ENCODE data around the gene TTC23L.

DNA sequence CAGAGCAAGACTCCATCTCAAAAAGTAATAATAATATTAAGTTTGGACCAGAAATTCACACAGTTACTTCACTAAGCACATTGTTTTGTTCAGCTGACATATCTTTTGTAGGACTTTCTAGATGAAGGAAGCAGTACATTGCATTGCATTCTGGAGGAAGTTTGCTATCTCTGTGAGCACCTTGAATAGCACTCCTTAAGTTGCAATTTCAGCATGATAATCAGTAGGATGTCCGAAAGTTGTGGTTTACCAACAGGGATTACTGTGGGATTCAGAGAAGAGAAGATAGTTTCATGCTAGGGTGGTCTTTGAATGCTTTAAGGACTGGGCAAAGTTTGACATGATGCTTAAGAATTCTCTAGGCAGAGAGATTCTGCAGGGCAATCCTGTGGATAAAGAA, 18.4 kb upstream of the TTC23L start:
- no peak for TF ChIP-seq CREB1 (CRISPR knock-in tag; IDR thresholded peaks at IDR 0.05)
- TF ChIP-seq, protein P1, sequence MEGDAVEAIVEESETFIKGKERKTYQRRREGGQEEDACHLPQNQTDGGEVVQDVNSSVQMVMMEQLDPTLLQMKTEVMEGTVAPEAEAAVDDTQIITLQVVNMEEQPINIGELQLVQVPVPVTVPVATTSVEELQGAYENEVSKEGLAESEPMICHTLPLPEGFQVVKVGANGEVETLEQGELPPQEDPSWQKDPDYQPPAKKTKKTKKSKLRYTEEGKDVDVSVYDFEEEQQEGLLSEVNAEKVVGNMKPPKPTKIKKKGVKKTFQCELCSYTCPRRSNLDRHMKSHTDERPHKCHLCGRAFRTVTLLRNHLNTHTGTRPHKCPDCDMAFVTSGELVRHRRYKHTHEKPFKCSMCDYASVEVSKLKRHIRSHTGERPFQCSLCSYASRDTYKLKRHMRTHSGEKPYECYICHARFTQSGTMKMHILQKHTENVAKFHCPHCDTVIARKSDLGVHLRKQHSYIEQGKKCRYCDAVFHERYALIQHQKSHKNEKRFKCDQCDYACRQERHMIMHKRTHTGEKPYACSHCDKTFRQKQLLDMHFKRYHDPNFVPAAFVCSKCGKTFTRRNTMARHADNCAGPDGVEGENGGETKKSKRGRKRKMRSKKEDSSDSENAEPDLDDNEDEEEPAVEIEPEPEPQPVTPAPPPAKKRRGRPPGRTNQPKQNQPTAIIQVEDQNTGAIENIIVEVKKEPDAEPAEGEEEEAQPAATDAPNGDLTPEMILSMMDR (IDR thresholded peaks at IDR 0.05) = no peak
- TF ChIP-seq OVOL2 (CRISPR knock-in tag; IDR thresholded peaks at IDR 0.05; ENCODE audit: borderline replicate concordance) = no peak
- no peak for TF ChIP-seq NFYB (CRISPR knock-in tag; conservative IDR thresholded peaks at IDR 0.05; ENCODE audit: low read depth)
- TF ChIP-seq, protein P2, sequence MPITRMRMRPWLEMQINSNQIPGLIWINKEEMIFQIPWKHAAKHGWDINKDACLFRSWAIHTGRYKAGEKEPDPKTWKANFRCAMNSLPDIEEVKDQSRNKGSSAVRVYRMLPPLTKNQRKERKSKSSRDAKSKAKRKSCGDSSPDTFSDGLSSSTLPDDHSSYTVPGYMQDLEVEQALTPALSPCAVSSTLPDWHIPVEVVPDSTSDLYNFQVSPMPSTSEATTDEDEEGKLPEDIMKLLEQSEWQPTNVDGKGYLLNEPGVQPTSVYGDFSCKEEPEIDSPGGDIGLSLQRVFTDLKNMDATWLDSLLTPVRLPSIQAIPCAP (CRISPR knock-in tag; IDR thresholded peaks at IDR 0.05) = no peak
- no peak for TF ChIP-seq ZBTB21 (CRISPR knock-in tag; IDR thresholded peaks at IDR 0.05; ENCODE audit: borderline replicate concordance)
